ENCODE measurements around the gene NOS3.
A peak's percentile ranks its signal among the peaks of the same experiment; 100 is the strongest.
"Not testable (repeated sequence)": the region's sequence is repeated elsewhere in the genome, so short reads cannot be mapped to it uniquely, and the experiment has no call there.

The NOS3 gene

DNA sequence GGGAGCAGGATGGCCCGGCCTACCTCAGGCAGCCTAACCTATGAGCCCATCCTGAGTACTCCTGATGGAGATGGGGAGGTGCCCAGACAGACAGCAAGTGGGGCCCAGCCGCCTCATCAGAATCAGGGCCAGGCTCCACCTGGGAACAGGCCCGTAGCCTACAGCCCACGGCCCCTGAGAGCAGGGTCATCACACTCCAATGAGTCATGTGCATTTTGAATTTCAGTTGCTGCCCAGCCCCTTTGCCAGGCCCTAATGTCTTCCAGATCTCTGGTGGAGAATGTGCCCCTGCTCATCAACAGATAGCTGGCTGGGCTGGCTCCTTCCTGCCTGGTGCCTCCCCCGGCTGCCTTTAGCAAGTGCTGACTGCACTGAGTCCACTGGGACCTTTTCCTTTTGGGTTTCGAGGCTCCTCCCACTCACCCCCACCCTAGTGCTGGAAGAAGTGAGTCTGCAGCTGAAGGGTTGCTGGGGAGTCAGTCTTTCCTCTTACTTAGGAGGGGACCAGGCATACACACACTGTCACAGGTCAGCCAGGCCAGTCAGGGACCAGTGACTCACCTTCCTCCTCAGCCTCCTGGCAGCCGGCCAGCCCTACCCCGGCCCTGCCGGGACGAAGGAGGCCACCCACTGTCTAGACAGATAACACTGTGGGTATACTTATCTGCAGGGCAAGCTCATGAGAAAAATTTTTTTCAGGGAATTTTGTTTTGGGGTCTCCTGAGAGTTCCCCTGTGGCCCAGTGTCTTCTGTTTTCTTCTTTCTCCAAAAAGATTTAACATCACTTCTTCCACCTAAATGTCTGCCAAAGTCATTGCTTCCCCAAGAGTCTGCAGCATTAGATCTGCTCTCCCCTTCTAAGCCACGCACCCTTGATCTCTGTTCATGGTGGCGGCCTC lies 48.4 kb downstream of the NOS3 start:
- peak; percentile 51 for DNase-seq (ENCODE audit: low spot score)

DNA sequence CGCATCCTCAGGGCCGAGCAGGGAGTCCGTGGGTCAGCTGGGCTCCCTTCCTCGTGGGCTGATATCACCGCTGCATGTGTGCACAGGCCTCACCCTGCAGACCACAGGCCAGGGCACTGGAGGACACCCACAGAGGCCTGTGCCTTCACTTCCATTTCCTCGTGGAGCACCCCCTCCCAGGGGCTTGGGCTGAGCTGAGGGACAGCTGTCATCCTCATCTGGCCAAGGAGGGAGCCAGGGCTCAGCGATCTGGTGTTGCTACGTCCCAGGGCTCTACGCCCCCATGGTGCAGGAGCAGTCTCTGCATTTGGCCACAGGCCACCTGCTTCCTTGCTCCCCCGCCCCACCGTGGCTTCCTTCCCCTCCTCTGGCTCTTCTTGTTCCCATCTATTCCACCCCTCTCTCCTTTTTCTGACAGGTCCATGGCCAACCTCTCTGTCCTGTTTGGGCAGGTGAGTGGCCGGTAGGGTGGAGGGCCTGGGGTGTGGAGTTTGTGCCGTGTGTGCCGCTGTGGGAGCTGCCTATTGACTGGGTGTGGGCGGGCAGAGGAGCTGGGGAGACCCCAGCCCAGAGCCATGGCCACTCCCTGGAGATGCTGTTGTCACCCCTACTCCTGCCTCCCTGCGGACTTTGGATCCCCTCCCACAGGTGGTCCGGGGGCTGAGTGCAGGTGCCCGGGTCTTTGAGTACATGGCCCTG lies 49.2 kb downstream of the NOS3 start:
- no peak for DNase-seq (ENCODE audit: low spot score)

DNA sequence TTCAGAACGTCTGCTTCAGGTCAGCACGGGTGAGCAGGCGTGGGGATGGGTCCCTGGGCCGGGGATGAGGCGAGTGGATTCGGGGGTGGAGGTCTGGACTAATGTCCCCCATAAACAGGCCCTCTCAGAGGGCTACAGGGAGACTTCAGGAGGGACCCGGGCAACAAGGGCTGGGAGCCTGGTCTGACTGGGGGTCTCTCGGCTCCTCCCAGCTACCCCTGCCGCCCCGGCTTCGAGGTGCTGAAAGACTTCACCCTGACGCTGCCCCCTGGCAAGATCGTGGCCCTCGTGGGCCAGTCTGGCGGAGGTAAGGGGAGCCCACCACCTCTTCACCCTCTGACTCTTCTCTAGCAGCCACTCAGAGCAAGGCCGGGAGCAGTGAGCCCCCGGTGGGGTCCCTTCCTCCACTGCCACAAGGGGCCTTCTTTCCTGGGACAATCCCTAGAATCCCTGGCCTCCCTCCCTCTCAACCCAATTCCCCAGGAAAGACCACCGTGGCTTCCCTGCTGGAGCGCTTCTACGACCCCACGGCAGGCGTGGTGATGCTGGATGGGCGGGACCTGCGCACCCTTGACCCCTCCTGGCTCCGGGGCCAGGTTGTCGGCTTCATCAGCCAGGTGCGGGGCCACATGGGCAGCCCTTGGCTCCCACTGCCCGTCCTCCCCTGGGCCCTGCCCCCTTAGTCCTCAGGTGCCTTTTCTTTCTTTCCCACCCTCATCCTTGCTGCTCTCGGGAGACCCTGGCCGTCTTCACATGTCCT lies 50.0 kb downstream of the NOS3 start:
- no peak for DNase-seq (ENCODE audit: low spot score)

DNA sequence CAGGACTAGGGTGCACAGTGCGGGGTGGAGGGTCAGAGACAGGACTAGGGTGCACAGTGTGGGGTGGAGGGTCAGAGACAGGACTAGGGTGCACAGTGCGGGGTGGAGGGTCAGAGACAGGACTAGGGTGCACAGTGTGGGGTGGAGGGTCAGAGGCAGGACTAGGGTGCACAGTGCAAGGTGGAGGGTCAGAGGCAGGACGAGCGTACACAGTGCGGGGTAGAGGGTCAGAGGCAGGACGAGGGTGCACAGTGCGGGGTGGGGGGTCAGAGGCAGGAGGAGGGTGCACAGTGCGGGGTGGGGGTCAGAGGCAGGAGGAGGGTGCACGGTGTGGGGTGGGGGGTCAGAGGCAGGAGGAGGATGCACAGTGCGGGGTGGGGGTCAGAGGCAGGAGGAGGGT lies 52.6 kb downstream of the NOS3 start:
- not testable (repeated sequence) for DNase-seq (ENCODE audit: low spot score)

DNA sequence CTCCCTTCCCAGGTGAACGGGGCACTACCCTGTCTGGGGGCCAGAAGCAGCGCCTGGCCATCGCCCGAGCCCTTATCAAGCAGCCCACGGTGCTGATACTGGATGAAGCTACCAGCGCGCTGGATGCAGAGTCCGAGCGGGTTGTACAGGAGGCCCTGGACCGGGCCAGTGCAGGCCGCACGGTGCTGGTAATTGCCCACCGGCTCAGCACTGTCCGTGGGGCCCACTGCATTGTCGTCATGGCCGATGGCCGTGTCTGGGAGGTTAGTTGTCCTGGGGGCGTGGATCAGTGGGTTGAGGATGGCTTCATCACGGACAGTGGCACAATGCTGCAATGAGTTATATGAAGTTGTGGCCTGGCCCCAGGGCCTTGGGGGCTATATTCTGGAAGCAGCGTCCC lies 53.1 kb downstream of the NOS3 start:
- DNase-seq (ENCODE audit: low spot score), result no peak

DNA sequence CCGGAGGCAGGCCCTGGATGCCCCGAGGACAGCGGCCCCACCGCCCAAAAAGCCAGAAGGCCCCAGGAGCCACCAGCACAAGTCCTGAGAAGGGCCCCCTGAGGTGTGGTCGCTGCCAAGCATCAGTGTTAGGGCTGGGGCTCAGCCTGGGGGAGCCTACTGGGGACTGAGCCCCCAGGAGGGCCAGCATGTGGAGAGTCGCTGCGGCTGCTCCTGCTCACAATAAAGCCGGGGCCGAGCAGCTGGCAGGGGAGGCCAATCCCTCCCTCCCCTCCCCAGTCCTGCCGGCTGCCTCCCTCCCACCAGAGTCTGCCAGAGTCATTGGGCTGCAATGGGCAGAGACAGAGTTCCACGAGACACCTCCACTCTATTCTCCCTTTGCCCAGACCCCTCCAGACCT lies 54.4 kb downstream of the NOS3 start:
- no peak for DNase-seq (ENCODE audit: low spot score)

DNA sequence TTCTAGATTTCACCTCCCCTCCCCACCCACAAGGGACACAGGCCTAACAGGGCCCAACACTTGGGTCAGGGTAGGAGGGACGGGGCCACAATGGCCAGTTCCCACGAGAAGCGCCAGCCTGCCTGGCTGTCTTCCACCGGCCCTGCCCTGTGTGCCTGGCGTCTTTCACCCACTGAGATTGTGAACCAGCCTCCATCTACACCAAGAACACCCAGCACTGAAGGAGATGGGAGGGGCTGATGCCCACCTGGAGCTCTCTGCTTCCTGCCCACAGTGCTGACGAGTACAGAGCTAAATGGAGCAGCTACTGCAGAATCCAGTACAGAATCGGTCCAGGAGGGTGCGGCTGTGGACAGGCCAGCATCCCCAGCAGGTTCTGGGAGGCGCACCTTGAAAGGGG lies 55.1 kb downstream of the NOS3 start:
- DNase-seq (ENCODE audit: low spot score), result no peak

DNA sequence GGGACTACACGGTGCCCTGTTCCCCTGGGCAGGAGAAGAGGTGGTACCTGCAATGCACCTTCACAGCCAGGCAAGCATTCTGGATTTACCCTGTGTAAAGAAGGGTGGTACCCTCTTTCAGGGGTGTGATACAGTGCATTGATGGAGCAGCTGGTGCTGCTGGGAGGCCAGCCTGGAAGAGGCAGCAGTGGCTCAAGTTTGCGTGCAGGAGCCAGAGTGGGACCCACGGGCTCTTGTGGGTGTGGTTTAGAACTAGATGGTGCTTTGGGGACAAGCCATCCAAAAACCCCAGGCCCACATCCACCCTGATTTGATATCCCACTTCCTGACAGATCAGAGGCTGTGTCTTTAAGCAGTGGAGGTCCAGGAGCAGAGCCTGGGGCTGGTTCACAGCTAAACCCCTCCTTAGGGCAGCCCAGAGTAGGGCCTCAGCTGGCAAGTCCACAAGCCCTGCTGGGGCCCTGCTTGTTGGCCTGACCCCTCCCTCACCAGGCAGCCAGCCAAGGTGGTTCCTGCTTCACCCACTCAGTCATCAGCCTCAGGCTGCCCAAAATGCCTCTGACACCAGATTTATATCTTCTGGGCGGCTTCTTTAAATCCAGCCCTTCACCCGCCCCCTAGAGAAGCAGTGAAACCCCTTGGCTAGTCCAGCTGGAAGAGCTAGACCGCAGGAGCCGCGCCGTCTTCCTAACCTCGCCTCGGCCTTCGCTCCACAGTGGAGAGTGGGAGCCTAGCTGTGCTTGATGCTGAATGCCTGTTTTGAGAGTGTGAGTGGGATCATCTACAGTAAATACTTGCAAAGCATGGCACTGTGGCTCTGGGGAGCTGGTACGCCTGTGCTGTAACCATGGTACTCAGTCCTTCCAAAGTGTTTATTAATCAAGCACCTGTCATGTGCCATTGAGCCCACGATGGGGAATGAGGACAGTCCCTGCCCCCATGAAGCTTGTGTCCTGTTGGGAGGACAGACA lies 56.1 kb downstream of the NOS3 start:
- no peak for DNase-seq (ENCODE audit: low spot score)

DNA sequence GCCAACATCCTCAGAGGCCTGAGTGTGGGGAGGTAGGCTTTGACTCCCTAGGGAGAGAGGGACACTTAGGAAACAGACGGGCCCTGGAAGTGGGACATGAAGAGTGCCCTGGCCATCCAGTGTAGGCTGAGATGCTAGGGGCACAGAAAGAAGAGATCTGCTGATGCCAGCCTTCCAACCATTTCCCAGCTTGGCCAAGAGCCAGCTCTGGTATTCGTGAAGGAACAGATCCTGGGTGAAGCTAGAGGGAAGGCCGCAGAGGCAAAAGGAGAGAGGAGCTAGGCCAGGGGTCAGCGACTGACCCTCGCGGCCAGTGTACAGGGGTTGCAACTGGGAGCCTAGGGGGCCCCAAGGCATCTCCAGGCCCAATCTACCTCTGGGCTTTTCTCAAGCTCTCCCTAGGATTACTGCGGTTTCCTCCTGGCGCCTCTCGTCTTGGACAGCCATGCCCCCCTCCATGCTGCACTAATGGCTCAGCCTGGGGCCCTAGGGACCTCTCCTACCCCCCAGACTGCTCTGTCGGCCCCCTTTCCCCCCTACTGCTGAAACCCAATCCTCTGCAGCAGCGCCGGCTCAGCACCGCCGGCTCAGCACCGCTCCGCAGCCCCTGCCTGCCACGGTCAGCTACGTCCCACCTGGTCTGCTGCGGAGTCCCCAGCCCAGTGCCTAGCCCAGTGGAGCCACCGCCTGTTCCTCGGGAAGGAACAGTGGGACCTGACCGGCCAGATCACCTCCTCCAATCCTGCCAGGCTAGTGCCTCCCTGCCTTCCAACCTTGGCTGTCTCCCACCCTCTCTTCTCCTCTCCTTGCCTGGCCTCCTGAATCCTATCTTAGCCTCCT lies 57.4 kb downstream of the NOS3 start, which contains the start of gene ASIC3:
Gene ASIC3 (plus strand): TSS at position 556 of the 840 bp plus-strand sequence. CDS start 355 bp downstream, outside the sequence.
- no peak for DNase-seq (ENCODE audit: low spot score)

DNA sequence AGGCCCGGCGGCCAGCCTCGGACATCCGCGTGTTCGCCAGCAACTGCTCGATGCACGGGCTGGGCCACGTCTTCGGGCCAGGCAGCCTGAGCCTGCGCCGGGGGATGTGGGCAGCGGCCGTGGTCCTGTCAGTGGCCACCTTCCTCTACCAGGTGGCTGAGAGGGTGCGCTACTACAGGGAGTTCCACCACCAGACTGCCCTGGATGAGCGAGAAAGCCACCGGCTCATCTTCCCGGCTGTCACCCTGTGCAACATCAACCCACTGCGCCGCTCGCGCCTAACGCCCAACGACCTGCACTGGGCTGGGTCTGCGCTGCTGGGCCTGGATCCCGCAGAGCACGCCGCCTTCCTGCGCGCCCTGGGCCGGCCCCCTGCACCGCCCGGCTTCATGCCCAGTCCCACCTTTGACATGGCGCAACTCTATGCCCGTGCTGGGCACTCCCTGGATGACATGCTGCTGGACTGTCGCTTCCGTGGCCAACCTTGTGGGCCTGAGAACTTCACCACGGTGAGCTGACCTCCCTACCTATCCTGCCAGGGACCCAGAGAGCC lies 58.2 kb downstream of the NOS3 start:
- no peak for DNase-seq (ENCODE audit: low spot score)

DNA sequence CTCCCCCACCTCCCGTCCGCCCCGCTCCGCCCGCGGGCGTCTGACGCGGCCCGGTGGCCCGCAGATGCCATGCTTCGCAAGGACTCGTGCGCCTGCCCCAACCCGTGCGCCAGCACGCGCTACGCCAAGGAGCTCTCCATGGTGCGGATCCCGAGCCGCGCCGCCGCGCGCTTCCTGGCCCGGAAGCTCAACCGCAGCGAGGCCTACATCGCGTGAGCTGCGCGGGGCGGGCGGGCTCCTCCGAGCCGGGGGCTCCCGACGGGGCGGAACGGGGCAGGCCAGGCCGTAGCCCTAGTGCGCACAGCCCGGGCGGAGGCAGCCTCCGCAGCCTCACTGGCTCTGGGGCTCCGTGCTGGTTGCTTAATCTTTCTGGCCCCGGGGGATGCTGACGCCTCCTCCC lies 60.3 kb downstream of the NOS3 start:
- peak; percentile 94 for DNase-seq (ENCODE audit: low spot score)

DNA sequence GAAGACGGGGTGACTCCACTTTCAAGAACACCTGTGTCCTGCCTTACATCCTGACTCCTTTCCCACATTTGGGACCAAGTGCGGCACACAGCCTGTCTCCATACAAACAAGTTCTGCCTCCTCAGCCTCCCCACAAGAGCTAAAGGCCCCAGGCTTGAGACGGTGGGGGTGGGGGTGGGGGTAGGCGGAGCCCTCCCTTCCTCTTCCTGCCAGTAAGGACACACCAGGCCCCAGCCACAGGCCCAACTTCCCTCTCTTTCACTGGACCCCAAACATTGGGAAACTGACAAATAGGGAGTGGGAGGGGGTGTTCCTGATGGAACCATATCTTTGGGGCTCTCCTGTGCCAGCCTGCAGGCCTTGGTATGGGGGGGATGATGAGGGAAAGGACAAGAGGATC lies 62.3 kb downstream of the NOS3 start:
- DNase-seq (ENCODE audit: low spot score), result no peak

DNA sequence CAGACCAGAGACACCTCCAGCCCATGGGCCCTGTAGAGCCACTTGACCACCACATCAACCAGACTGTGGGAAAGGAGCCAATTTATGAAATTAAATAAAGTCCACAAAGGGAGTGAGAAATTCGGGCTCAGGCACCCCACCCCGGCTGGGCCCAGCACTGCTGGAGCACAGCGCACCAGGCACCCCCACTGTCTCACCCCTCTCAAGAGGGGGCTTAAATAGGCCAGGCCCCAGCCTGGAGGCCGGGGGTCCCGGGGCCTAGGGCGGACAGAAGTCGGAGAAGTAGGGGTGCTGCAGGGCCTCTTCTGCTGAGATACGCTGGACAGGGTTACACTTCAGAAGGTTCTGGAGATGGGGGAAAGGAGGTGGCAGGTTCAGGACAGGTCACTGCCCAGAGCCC lies 62.9 kb downstream of the NOS3 start:
- DNase-seq (ENCODE audit: low spot score), result no peak

DNA sequence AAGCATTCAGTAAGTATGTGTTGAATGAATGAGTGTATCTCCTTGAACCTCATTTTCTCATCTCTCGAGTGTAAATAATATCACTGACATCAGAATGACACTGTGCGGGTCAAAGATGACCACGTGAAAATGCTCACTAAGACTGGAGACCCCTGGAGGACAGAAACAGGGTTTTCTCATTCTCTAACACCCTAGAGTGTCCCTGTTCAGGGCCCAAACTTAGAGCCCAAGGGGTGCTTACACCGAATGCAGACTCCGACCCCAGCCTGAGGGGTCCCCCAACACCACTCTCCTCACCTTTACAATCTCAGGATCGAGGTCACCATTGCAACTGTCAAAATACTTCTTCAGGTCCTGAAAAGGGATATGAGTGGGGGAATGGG lies 65.5 kb downstream of the NOS3 start:
- DNase-seq (ENCODE audit: low spot score), result no peak

DNA sequence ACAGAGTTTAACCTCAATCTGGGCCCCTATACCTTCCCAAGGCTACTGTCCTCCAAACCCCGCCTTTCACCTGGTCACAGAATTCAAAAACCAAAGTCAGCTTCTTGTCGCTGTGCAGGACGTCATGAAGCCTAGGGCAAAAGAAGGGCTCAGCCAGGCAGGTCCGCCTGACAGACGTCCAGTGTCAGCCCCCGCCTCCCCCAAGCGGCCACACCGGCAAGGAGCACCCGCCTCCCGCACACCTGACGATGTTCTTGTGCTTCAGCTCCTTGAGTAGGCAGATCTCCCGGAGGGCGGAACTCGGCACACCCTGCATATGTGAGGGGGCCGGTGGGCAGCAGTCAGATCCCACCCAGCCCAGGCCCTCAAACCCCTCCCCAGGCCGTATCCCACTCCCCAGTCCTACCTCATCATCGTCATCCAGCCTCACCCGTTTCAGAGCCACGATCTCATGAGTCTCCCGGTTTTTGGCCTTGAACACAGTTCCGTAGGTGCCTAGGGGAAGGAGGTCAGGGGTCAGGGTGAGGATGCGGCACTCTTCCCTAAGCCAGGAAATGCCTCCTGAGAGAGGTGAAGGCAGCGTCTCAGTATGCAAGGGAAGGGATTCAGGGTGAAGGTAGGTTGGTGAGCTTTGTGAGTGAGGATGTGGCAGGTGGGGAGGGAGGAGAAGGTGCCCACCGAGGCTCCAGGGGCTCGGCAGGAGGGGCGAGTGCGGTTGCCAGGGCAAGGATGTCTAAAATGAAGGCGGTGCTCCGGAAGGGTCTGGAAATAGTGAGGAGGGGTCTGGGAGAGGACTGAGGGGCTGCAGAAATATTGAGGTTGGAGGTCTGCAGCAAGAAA lies 66.1 kb downstream of the NOS3 start:
- peak; percentile 51 for DNase-seq (ENCODE audit: low spot score)

DNA sequence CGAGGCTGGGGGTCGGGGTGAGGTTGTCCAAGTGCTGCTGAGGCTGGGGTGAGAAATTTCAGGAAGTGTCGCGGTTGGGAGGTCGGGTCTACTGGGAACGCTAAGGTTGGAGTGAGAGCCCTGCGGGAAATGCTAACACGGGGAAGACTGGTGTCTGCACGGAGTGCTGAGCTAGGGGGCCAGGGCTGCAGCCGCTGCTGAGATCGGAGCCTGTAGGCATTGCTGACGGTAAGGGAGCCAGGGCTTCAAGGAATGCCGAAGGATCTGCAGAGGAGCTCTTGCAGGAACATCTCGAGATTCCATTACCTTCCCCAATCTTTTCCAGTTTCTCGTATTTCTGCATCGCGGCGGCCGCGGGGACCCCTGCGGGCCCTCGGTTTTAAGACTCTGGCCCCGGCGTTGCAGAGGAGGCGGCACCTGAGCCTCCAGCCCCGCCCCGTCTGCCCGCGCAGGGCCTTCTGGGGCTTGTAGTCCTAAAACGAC lies 66.7 kb downstream of the NOS3 start, which contains the start of gene CDK5:
Gene CDK5 (minus strand): TSS at position 392 of the 483 bp plus-strand sequence. CDS start 49 bp downstream, at position 343.
- DNase-seq (ENCODE audit: low spot score), result no peak

DNA sequence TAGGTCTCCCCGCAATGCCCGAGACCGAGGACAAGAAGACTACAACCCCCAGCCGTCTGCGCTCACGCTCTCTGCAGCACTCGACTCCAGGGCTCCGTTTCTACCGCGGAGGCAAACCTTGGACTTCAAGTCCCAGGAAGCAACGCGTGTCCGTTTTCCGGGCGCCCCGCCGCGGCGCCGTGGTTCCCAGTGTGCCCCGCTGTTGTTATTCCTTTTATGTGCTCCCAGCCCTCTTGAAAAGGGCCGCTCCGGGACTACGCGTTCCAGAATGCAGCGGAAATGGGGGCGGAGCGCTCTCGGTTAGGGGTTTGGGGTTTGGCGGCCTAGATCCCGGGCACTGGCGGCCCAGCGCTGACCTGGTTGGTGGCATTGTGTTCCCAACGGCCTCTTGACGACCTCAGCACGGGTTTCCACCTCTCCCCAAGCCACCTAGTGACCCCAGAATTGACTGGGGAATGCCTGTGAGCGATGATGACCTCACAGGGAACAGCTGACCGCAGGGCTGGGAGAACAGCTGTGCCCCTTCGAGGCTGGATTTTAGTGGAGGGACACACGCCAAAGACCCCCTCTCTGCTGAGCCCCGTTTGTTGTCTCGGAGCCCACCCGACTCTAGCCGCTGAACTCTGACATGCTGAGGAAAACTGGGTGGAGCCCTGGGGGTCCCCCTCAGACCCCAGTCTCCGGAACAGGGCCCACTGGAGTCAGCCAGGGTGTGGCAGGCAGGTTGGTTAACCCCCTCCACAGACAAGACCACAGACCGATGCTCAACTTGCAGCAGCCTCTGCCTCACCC lies 67.4 kb downstream of the NOS3 start:
- peak; percentile 95 for DNase-seq (ENCODE audit: low spot score)

DNA sequence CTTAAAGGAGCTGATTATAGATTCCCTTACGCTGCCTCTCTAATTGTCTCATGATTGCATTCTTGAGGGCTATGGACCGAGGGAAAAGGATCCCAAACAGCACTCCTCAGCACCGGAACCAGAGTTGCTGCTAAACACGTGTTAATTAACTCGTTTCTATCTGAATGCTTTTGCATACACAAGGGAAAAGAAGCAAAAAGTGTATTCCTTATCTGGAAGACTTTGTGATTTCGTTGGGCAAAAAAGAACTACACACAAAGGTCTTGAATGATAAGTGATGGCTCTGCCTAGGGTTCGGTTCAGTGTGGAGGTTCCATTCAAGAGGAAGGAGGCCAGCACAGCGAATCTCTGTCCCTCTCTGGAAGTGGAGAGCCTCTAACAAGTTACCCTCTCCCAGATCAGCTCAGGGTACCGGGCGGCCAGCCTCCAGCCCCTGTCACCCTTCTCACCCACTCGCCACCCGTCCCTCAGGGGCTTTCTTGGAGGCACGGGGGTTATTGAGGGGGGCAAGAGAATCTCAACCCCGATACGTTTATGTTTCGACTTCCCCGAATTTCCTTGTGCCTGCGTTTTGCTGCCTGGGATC lies 68.1 kb downstream of the NOS3 start:
- no peak for DNase-seq (ENCODE audit: low spot score)

Measured in iPS-NIHi11 (cell line).